CD4-positive, alpha-beta T cell treated with Interleukin-2 at 100 ng/mL for 4 hours (primary cell): ENCODE data around the gene NABP2.
A peak's percentile ranks its signal among the peaks of the same experiment; 100 is the strongest.
"Not testable (repeated sequence)": the region's sequence is repeated elsewhere in the genome, so short reads cannot be mapped to it uniquely, and the experiment has no call there.

ENCODE experiments used
- DNase-seq: peaks from one replicate; pipeline ENCODE4 v3.0.0-alpha.2; 2020; ENCODE audit warnings: low spot score

The NABP2 gene

GRCh38 chr12:56247923-56248322, 23.8 kb downstream of the NABP2 start:
- DNase-seq, result no peak

- DNase-seq, result no peak
These were observed 24.6 kb downstream of the NABP2 start for GRCh38 chr12:56248711-56249110.

GRCh38 chr12:56252649-56253048, 28.5 kb downstream of the NABP2 start:
- DNase-seq, result no peak

GRCh38 chr12:56253091-56253490, 28.9 kb downstream of the NABP2 start:
- DNase-seq, result no peak

GRCh38 chr12:56255671-56256070, 31.5 kb downstream of the NABP2 start:
- no peak for DNase-seq

GRCh38 chr12:56256326-56256960, 32.3 kb downstream of the NABP2 start:
- no peak for DNase-seq

- no peak for DNase-seq
These were observed 32.9 kb downstream of the NABP2 start for GRCh38 chr12:56257071-56257470.

GRCh38 chr12:56257491-56258067, 33.4 kb downstream of the NABP2 start:
- no peak for DNase-seq

GRCh38 chr12:56258068-56258819, 34.1 kb downstream of the NABP2 start, which contains the start of gene ANKRD52:
Gene ANKRD52 (minus strand): TSS chr12:56258384. CDS start chr12:56258269, 115 bp downstream.
- DNase-seq, result peak; percentile 73

- no peak for DNase-seq
These were observed 34.7 kb downstream of the NABP2 start for GRCh38 chr12:56258820-56259183.

GRCh38 chr12:56260380-56260779, 36.2 kb downstream of the NABP2 start:
- no peak for DNase-seq

- no peak for DNase-seq
These were observed 36.8 kb downstream of the NABP2 start for GRCh38 chr12:56260921-56261320.

- no peak for DNase-seq
These were observed 37.5 kb downstream of the NABP2 start for GRCh38 chr12:56261503-56262232.

GRCh38 chr12:56262955-56263354, 38.8 kb downstream of the NABP2 start:
- DNase-seq, result not testable (repeated sequence)

- DNase-seq, result not testable (repeated sequence)
These were observed 42.0 kb downstream of the NABP2 start for GRCh38 chr12:56266068-56266692.

- peak; percentile 89 for DNase-seq
These were observed 42.7 kb downstream of the NABP2 start, which contains the start of gene COQ10A for GRCh38 chr12:56266693-56267442. Gene COQ10A (plus strand): TSS chr12:56266942. CDS start chr12:56267119, 177 bp downstream.

- DNase-seq, result no peak
These were observed 43.4 kb downstream of the NABP2 start for GRCh38 chr12:56267443-56268071.

- no peak for DNase-seq
These were observed 46.9 kb downstream of the NABP2 start for GRCh38 chr12:56271031-56271430.

GRCh38 chr12:56272468-56272867, 48.3 kb downstream of the NABP2 start:
- not testable (repeated sequence) for DNase-seq

- DNase-seq, result no peak
These were observed 50.2 kb downstream of the NABP2 start for GRCh38 chr12:56274299-56274698.

GRCh38 chr12:56278905-56279304, 54.8 kb downstream of the NABP2 start:
- no peak for DNase-seq
